Right ventricle myocardium superior (tissue), 1 donor: ENCODE measurements around the gene ZSCAN29. TPM values are rescaled to one million over a fixed set of nuclear protein-coding genes. Genes with fewer than 3 reads are reported as not detected.
"Not testable (repeated sequence)": the region's sequence is repeated elsewhere in the genome, so short reads cannot be mapped to it uniquely, and the experiment has no call there.

Experiments used
- ATAC-seq: fragments of 200-7000 bp; cut with Tn5 transposase; one replicate; pipeline ENCODE4 v1.9.1; 2020; ENCODE audit warnings: mild to moderate bottlenecking; ENCODE audit not compliant: poor library complexity
- DNase-seq: peaks from one replicate; pipeline ENCODE4 v3.0.0-alpha.2; 2020
- intact Hi-C: fragments of 100-400 bp; cut with DNase I; formaldehyde crosslinking; loops from one replicate; pipeline ENCODE4 v1.11.2; 2022
- long read RNA-seq: library from polyadenylated mRNA; unstranded; transcript quantifications from one replicate; pipeline ENCODE4 v2.0.0, GENCODE V29; 2021
- total RNA-seq: library from RNA; stranded (reverse); fragmentation: NEBNext Ultra II Directional; extraction: Animal tissue kit (Norgen Biotek cat#: 25700); gene quantifications from one replicate; pipeline ENCODE4 v1.2.1, GENCODE V29; 2021
- donor health status: DM: no; HTN: yes; CAD: no; lungs with severe emphysema.

The ZSCAN29 gene
- 11.7 TPM for total RNA-seq
- long read RNA-seq, full-length matches to known transcripts, result 1 of 3 reads
- long read RNA-seq, partial matches to known transcripts, result 2 of 3 reads
- long read RNA-seq, other reads (novel, unspliced or antisense), result 0 of 3 reads

DNA sequence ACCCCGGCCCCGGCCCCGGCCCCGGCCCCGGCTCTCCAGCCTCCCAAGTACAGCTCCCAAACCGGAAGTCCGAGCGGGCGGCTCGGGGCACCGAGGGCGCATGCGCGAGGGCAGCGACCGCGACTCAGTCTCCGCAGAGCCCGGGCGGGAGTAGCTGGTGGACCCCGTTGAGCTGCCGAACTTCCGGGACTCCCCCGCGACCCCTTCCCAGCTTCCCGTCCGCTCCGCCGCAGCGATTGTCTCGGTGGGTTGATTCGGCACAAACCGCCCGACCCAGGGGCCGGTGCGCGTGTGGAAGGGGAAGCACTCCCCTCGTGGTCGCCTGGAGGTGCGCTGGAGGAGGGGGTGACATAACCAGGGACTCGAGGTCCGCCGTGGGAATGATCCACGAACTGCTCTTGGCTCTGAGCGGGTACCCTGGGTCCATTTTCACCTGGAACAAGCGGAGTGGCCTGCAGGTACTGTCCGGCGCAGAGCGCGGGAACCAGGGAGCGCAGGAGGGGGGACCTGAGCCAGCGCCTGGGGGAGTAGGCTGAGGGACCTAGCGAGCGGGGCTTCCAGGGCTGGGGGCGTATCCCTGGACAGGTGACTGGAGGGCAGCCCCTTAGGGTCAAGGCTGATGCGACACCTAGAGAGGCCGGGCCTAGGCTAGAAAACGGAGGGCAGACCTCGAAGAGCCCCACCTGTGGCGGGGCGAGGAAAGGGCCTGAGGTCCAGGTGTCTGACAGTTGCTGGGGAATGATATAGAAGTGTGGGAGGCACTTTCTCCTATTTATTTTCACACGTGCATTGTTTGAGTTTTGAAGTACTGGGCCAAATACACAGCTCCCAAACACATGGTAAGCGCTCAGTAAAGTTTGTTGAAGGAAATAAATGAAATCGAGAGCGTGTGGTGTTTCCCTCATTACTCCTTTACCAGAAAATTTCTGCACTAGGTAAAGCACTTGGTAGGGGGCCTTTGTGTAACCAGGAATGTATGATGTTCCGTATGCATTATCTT lies at the start of gene ZSCAN29, which contains the start of gene TUBGCP4:
Gene ZSCAN29 (minus strand): TSS at position 69 of the 1,000 bp plus-strand sequence. CDS start 1,130 bp downstream, outside the sequence.
Gene TUBGCP4 (plus strand): TSS at position 127 of the 1,000 bp plus-strand sequence. CDS start 254 bp downstream, at position 381.
- intact Hi-C loops, result no loop called here
- ATAC-seq, result peak; percentile 99

DNA sequence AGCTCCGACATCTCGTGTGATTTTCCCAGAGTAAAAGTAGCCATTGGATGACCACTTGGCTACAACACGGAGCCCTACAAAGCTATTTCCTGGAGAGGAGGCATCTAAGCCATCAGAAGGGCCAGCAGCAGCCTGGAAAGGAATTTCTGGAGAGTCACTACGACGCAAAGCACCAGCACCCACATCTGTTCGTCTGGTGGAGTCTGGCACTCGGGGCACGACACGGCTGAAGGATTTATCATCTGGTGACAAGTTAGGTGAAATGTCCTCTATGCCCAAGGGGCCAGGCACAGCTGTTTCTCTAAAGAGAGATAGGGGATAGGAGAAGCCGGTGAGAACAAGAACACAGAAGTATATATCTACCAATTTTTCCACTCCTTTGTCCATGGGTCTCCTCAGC lies 49.6 kb upstream of the ZSCAN29 start:
- no peak for DNase-seq
- intact Hi-C loops, result no loop called here
- no peak for ATAC-seq

More for the DNA sequence above, at the start of gene ZSCAN29, which contains the start of gene TUBGCP4:
- peak; percentile 90 for DNase-seq

DNA sequence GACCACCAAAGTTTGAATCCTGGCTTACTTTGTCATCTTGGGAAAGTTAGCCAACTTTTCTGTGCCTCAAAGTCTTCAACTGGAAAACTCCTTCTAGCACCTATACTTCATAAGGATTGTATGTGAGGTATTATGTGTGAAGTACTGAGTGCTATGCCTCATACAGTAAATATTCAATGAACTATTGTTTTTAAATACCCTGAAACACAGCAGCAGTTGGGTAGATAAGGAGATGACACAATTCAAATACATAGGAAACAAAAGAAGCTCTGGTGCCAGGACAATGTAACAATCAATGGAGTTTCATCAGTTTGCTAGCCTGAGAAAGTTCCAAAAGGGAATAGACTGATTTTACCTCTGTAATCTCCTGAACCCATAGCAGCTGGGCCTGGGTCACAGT lies 43.4 kb upstream of the ZSCAN29 start:
- no peak for ATAC-seq
- DNase-seq, result no peak
- intact Hi-C loops, result no loop called here

DNA sequence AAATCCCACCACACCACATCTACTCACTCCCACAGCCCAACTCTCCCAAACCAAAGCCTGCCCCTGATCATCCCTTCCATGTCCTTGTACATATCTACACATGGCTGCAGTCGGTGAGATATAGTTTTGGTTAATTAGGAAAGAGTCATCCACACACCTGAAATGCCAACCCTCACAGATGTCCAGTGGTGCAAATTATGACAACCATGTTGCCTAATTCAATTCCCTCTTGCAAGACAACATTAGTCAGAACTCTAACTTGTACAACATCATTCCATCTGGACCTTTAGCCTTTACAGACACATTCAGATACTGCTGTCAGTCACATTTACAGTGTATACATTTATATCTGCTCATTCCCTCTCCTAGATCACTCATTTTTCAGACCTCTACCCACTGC lies 41.3 kb upstream of the ZSCAN29 start:
- intact Hi-C loops, result no loop called here
- ATAC-seq (no peak), DNase-seq (no peak)

DNA sequence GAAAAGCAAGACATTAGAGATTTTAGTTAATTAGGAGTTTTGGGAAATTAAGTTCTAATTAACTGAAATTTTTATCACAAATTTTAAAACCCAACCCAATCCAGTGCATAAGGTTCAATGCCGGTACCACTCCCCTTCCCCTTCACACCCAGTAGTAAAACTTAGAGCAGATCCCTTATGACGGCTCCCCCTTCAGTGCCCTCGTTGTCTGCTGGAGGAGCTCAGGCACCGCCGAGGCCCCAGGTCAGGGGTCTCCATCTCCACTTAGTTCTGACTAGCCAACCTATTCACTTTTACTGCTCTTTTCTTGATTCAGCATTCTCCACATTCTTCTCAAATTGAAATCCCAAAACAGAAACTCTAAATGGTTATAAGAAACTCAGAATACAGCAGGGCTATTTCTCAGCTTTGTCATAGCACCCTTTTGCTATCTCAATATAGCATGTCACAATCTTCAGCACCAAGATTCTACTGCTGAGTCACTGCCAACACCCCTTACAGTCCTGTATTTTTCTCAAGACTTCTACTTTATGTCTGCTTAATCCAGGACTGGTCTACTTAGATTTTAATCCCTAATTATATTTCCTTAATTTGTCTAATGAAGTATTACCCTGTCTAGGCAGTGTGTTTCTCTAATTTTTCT lies 39.9 kb upstream of the ZSCAN29 start:
- no peak for ATAC-seq
- intact Hi-C loops, result no loop called here
- no peak for DNase-seq

DNA sequence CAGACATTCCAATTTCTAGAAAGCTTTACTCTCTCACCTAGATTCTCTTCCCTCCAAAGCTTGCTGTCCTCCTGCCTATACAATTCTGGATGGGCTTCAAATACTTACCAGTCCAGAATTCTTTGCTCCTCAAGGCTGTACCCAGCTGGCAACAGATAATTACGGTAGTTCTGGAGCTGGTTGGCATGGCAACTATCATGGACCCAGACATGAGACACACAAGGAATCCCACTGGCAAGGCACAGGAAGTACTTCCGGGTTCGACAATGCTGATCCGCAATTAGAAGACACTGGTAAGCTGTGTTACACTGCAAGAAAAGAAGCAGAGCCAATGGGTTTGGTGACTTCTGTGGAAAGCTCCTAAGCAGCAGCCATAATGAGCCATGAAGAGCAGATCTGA lies 37.9 kb upstream of the ZSCAN29 start:
- DNase-seq (no peak), ATAC-seq (no peak)
- intact Hi-C loops, result no loop called here

DNA sequence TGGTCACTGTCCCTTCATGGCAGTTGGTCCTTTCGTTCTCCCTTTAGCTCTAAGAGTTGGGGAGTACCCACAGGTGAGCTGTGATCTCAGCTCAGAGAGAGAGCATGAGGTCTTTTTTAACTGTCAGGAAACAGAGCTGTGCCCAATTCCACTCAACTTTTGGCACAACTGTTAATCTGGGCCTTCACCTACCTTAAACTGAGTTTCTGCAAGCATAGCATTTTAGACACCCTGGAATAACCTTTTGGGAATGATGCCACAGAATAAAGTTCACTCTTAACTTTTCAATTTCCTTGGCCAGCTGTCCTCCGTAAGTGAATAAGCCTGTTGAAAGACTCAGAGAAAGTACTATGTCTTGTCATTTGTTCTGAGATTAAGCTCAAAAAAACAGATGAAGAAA lies 36.0 kb upstream of the ZSCAN29 start:
- no peak for ATAC-seq
- intact Hi-C loops, result no loop called here
- DNase-seq, result no peak

DNA sequence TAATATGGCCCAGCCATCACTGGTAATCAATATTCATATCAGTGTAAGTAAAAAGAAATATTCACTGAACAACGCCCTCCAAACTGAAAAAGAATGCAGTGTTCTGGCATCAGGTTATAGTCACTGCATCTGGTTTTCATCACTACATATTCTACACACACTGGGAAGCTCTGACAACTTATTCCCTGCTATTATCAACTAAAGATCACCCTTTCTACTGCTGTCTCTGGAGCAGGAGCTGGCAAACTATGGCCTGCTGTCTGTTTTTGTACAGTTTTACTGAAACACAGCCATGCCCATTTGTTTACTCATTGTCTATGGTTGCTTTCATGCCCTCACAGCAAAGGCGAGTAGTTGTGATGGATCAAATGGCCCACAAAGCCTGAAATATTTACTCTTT lies 35.3 kb upstream of the ZSCAN29 start:
- intact Hi-C loops, result no loop called here
- DNase-seq (no peak), ATAC-seq (no peak)

DNA sequence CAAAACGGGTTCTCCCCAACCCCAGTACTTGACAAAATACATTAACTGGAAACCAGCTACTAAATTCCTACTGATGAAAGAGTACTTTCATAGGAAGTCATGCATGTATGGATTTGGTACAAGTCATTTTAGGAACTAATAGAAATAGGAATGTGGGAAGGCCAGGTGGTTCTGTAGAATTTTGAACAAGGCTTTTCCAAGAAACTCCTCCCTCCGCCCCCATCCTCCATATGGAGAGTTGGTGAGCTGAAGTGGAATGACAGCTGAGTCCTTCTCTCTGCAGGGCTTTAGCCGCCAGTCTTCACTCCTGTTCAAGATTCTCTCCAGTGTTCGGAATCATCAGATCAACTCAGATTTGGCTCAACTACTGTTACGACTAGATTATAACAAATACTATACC lies 33.3 kb upstream of the ZSCAN29 start:
- no peak for ATAC-seq
- intact Hi-C loops, result no loop called here
- DNase-seq, result no peak

DNA sequence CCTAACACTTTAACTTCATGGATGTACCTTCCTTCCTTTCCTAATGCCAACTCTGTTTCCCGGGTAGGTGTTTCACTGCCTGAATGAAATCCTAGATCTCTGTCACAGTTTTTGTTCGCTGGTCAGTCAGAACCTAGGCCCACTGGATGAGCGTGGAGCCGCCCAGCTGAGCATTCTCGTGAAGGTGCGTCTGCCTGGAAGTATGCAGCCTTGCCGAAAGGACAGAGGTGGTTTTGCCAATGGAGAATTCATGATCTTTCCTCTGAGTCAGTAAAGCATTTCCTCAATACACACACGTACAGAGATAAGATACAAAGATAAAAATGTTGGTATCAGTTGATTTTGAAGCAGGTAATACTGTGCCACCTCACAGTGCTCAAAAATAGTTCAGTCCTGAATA lies 32.8 kb upstream of the ZSCAN29 start:
- intact Hi-C loops, result no loop called here
- no peak for DNase-seq
- ATAC-seq, result no peak

DNA sequence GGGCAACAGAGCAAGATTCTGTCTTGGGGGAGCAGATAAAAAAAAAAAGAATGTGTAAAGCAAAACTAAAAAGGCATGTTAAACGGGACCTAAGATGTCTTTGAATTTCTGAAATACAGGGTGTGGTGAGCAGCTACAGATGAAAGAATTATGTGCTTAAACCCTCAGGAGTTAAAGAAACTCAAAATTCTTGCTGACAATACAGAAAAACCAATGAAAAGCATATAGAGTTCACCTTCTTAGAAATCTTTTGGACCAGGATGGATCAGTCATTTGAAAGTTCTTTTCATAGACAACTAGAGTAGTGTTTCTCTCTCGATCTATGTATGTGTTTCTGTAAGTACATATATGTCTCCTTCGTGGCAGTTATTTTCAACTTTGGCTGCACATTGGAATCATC lies 31.4 kb upstream of the ZSCAN29 start:
- ATAC-seq, result no peak
- DNase-seq, result no peak
- intact Hi-C loops, result no loop called here

DNA sequence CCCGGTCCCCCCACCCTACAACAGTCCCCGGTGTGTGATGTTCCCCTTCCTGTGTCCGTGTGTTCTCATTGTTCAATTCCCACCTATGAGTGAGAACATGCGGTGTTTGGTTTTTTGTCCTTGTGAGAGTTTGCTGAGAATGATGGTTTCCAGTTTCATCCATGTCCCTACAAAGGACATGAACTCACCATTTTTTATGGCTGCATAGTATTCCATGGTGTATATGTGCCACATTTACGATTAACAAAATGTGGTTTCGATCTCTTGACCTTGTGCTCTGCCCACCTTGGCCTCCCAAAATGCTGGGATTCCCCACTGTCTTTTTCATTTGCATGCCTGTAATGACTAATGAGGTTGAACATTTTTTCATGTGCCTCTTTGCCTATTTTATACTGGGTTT lies 22.7 kb upstream of the ZSCAN29 start:
- intact Hi-C loops, ATAC-seq: not testable (repeated sequence)

DNA sequence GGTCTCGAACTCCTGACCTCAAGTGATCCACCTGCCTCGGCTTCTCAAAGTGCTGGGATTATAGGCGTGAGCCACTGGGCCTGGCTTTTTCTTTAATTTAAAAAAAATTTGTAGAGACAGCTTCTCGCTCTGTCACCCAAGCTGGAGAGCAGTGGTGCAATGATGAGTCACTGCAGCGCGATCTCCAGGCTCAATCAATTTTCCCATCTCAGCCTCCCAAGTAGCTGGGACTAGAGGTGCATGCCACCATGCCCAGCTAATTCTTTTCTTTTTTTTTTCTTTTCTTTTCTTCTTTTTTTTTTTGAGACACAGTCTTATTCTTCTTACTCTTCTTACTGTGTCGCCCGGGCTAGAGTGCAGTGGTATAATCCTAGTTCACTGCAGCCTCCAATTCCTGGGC lies 19.9 kb upstream of the ZSCAN29 start:
- ATAC-seq (no peak), DNase-seq (no peak)
- intact Hi-C loops, result no loop called here

More for the DNA sequence above, 22.7 kb upstream of the ZSCAN29 start:
- DNase-seq, result not testable (repeated sequence)

DNA sequence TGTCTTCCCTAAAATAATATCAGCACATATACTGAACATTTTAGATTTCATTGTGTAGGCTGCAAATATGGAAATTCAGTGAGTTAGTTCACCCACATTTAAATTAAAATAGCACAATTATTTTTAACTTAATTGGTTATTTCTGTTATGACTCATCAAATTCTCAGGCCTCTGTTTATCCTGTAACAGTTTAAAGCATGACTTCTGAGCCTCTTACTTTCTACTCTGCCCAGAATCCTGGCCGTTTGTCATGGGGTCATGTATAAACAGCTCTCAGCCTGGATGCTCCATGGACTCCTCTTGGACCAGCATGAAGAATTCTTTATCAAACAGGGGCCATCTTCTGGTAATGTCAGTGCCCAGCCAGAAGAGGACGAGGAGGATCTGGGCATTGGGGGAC lies 12.2 kb upstream of the ZSCAN29 start:
- intact Hi-C loops, result no loop called here
- ATAC-seq (no peak), DNase-seq (no peak)

DNA sequence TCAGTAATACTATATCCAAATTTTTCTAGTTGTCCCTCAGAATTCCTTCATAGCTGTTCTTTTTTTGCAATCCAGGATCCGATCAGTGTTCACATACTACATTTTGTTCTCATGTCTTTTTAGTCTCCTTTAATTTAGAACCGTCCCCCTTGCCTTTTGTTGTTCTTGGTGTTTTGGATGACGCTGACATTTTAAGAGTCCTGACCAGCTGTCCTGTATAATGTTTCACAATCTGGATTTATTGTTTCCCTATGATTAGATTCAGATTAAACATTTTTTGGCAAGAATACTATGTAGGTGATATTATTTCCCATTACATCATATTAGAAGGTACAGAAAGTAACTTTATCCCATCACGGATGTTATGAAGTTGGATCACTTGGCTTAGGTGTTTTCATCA lies 11.5 kb upstream of the ZSCAN29 start:
- ATAC-seq (no peak), DNase-seq (no peak)
- intact Hi-C loops, result no loop called here

DNA sequence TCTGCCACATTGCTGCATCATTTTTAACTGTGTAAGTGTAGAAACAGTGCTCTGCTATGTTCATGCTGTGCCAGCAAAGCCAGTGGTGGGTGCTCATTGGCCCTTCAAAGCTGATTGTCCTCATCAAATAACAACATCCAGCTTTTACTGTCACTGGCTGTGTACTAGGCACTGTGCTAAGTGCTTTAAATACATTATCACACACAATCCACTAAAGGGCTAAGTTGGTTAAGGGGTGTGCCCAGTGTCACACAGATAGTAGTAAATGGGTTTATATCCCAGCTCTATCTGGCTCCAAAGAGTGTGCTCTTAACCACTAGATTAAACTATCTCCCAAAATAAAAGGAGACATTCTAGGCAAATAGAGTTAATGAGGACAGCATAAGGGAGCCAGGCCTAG lies 7.8 kb upstream of the ZSCAN29 start:
- intact Hi-C loops, result no loop called here
- ATAC-seq (no peak), DNase-seq (no peak)

DNA sequence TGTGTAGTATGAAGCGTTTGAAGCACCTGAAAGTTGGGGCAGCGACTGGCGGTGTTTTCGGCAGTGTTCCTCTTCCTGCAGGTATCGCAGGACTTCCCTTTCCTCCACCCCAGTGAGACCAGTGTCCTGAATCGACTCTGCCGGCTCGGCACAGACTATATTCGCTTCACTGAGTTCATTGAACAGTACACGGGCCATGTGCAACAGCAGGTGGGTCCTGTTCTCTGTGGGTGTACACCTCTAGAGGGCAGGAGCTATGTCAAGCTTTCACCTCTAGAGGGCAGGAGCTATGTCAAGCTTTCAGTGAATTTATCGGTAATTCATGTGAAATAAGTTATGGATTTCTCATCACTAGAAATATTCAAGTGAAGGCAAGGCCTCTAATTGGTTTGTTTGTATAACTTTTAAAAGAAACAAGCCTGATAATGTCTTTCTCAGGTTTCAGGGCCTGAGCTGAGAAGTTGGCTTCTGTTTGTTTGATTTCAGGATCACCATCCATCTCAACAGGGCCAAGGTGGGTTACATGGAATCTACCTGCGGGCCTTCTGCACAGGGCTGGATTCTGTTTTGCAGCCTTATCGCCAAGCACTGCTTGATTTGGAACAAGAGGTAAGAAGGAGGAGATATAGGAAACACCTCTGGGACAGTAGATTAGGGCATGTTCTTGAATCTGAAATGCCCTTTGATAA lies 5.3 kb upstream of the ZSCAN29 start:
- DNase-seq, result no peak
- ATAC-seq, result no peak
- intact Hi-C loops, result no loop called here

DNA sequence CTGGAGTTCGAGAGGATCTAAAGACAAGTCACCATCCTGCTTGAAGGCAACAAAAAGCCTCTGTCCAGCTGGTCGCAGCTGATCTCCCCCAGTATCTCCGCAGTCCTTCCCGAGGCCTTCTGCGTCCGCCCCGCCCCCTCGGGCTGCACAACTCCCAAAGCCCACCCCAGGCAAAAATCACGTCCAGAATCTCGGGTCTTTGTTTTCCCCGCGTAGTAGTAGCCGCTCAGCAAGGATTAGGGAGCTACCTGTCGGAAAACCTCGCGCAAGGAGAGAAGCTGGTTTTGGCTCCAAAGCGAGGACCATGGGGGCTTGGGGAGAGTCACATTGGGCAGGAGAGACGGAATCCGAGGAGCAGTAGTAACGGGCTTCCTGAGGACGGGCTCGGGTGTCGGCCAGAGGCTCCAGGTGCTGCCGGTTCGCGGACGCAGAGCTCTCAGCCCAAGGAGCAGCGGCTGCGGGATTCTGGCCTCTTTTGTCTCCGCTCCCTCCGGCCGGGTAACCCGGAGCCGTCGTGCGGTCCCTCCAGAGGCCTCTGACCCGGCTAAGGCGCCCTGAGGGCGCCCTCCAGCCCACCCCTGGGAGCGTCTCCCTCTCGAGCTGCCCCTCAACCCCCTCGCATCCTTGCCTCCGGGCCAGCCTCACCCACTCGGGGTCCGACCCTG lies 401 bp downstream of the ZSCAN29 start:
- intact Hi-C loops, result no loop called here
- DNase-seq (peak; percentile 56), ATAC-seq (peak; percentile 74)
